Liver (tissue), 9 donors: Measurements from ENCODE around the gene RUFY4. TPM values are rescaled to one million over a fixed set of nuclear protein-coding genes. Genes with fewer than 3 reads are reported as not detected.
A peak's percentile ranks its signal among the peaks of the same experiment; 100 is the strongest.

ENCODE experiments used
- DNase-seq: peaks from one replicate; pipeline ENCODE4 v3.0.0-alpha.2; 2017; ENCODE audit warnings: low spot score
- H3K27ac ChIP-seq, 2 donors: one replicate each; pipeline ENCODE4 v1.7.0; 2013; ENCODE audit warnings: inconsistent platforms in 2 of 2, low read length in 2 of 2, control low read depth in 1 of 2, low read depth in 1 of 2, mild to moderate bottlenecking in 1 of 2
- H3K27me3 ChIP-seq, 4 donors: one replicate each; pipeline versions ENCODE4 v1.6.1 to v1.7.0; 2013; ENCODE audit warnings: low read length in 3 of 4, inconsistent platforms in 1 of 4, mild to moderate bottlenecking in 1 of 4, moderate library complexity in 1 of 4; ENCODE audit not compliant: control insufficient read depth in 4 of 4, insufficient read depth in 4 of 4
- H3K36me3 ChIP-seq, 4 donors: one replicate each; pipeline versions ENCODE4 v1.6.1 to v1.7.0; 2013; ENCODE audit warnings: low read length in 3 of 4, mild to moderate bottlenecking in 3 of 4, low read depth in 1 of 4, moderate library complexity in 1 of 4; ENCODE audit not compliant: control insufficient read depth in 4 of 4, insufficient read depth in 3 of 4
- H3K4me1 ChIP-seq, 4 donors: one replicate each; pipeline versions ENCODE4 v1.6.1 to v1.7.0; 2013; ENCODE audit warnings: low read length in 3 of 4, mild to moderate bottlenecking in 3 of 4, moderate library complexity in 1 of 4; ENCODE audit not compliant: control insufficient read depth in 4 of 4, insufficient read depth in 4 of 4
- H3K4me3 ChIP-seq, 3 donors: one replicate each; pipeline versions ENCODE4 v1.6.1 to v1.7.0; 2013; ENCODE audit warnings: low read length in 3 of 3, control low read depth in 1 of 3, low read depth in 1 of 3, mild to moderate bottlenecking in 1 of 3
- H3K9ac ChIP-seq, 2 donors: one replicate each; pipeline ENCODE4 v1.7.0; 2013; ENCODE audit warnings: low read length in 2 of 2, mild to moderate bottlenecking in 2 of 2, moderate library complexity in 2 of 2, control low read depth in 1 of 2, low read depth in 1 of 2
- H3K9me3 ChIP-seq, 4 donors: one replicate each; pipeline versions ENCODE4 v1.6.1 to v1.7.0; 2013; ENCODE audit warnings: low read length in 3 of 4; ENCODE audit not compliant: control insufficient read depth in 4 of 4
- ATF3 ChIP-seq: IDR thresholded peaks from 2 replicates; pipeline ENCODE4 v1.6.1; 2016; ENCODE audit warnings: antibody characterized with exemption
- CTCF ChIP-seq: fragments of 150-350 bp; IDR thresholded peaks from 2 replicates; pipeline ENCODE4 v1.5.1; 2017; ENCODE audit warnings: improper control_type of control experiment, low read depth, low read length; ENCODE audit not compliant: missing input control
- EGR1 ChIP-seq, 2 donors: IDR thresholded peaks; 2 replicates each; pipeline ENCODE4 v1.6.1; 2016 to 2018; ENCODE audit warnings: antibody characterized with exemption in 2 of 2, low read depth in 2 of 2
- FOXA2 ChIP-seq: IDR thresholded peaks from 2 replicates; pipeline ENCODE4 v1.6.1; 2016; ENCODE audit warnings: antibody characterized with exemption
- GABPA ChIP-seq, 2 donors: IDR thresholded peaks in 1 of 2; conservative IDR thresholded peaks in 1 of 2; 2 replicates each; pipeline ENCODE4 v1.6.1; 2016; ENCODE audit warnings: antibody characterized with exemption in 2 of 2, mild to moderate bottlenecking in 1 of 2, moderate library complexity in 1 of 2
- HNF4A ChIP-seq, 2 donors: conservative IDR thresholded peaks; 2 replicates each; pipeline ENCODE4 v1.6.1; 2016; ENCODE audit warnings: antibody characterized with exemption in 2 of 2, mild to moderate bottlenecking in 2 of 2
- HNF4G ChIP-seq: IDR thresholded peaks from 2 replicates; pipeline ENCODE4 v1.6.1; 2016; ENCODE audit warnings: antibody characterized with exemption
- RAD21 ChIP-seq, 2 donors: IDR thresholded peaks; 2 replicates each; pipeline ENCODE4 v1.6.1; 2016; ENCODE audit warnings: antibody characterized with exemption in 2 of 2, mild to moderate bottlenecking in 2 of 2
- REST ChIP-seq: IDR thresholded peaks from 2 replicates; pipeline ENCODE4 v1.6.1; 2016; ENCODE audit warnings: antibody characterized with exemption, mild to moderate bottlenecking
- RXRA ChIP-seq, 2 donors: IDR thresholded peaks; 2 replicates each; pipeline ENCODE4 v1.6.1; 2017 to 2018; ENCODE audit warnings: antibody characterized with exemption in 2 of 2, mild to moderate bottlenecking in 1 of 2
- SP1 ChIP-seq: IDR thresholded peaks from 2 replicates; pipeline ENCODE4 v1.6.1; 2018; ENCODE audit warnings: antibody characterized with exemption, mild to moderate bottlenecking
- TAF1 ChIP-seq: conservative IDR thresholded peaks from 2 replicates; pipeline ENCODE4 v1.6.1; 2016; ENCODE audit warnings: antibody characterized with exemption, mild to moderate bottlenecking
- YY1 ChIP-seq: IDR thresholded peaks from 2 replicates; pipeline ENCODE4 v1.6.1; 2016; ENCODE audit warnings: antibody characterized with exemption, mild to moderate bottlenecking
- WGBS: extraction: QIAGEN DNeasy Blood & Tissue Kit; methylation state at CpG from one replicate; pipeline ENCODE4 v1.1.7; 2013; 5-methylcytosine and 5-hydroxymethylcytosine counted together
- polyA plus RNA-seq, 2 donors: library from polyadenylated mRNA; stranded (reverse) in 1 of 2; unstranded in 1 of 2; fragments of 200-250 nt in 1 of 2; fragments of >200 nt in 1 of 2; fragmentation: Nextera tagmentation in 1 of 2; extraction: Ambion mirVana in 1 of 2; gene quantifications; one replicate each; pipeline versions ENCODE4 v1.2.1 to v1.2.3, GENCODE V29; 2013 to 2015
- total RNA-seq, 2 donors: library from RNA; depleted of rRNA; stranded (reverse); fragments of >200 nt; gene quantifications; one replicate each; pipeline ENCODE4 v1.2.3, GENCODE V29; 2014
- donor health status: healthy.
- donor health status: healthy.
- donor health status: healthy.
- donor health status: healthy.
- donor health status: healthy.

RUFY4 gene
- total and polyA plus RNA-seq, 4 donors, result 0.05 to 0.08 (median 0.08) TPM; not detected in 1

GRCh38 chr2:218074031-218074430 lies 5.0 kb downstream of the RUFY4 start:
- no peaks in the 10 kb centered on the region for H3K27me3 ChIP-seq
- no peaks in the 10 kb centered on the region for H3K9me3 ChIP-seq
- no peak overlapping the region for H3K27ac ChIP-seq
- TF ChIP-seq CTCF (peak; percentile 19), HNF4G (no peak), FOXA2 (no peak)
- DNase-seq, result no peak
- H3K4me1 ChIP-seq, result peaks cover 0 to 4% (median 2%) of the 10 kb centered on the region in 4 donors
- H3K36me3 ChIP-seq, result no peaks in the 10 kb centered on the region
- H3K4me3 ChIP-seq, result no peak overlapping the region
- 54% methylated on average over 7 of the region's 7 CpGs for WGBS
- H3K9ac ChIP-seq, result no peak overlapping the region

GRCh38 chr2:218075975-218076811 lies 7.1 kb downstream of the RUFY4 start:
- Histone ChIP-seq H3K4me1 (no peaks in the 10 kb centered on the region), H3K9me3 (no peaks in the 10 kb centered on the region), H3K27ac (no peak overlapping the region), H3K27me3 (no peaks in the 10 kb centered on the region), H3K4me3 (no peak overlapping the region), H3K36me3 (no peaks in the 10 kb centered on the region), H3K9ac (no peak overlapping the region)
- no peak for DNase-seq
- no peak for TF ChIP-seq GABPA (IDR thresholded peaks at IDR 0.05 in 1 of 2, conservative IDR thresholded peaks at IDR 0.05 in 1 of 2)
- no peak for TF ChIP-seq TAF1
- no peak for TF ChIP-seq EGR1 (IDR thresholded peaks at IDR 0.05; ENCODE audit: low read depth in 2 of 2)
- WGBS, result 83% methylated on average over 10 of the region's 10 CpGs

GRCh38 chr2:218077464-218078216 lies 8.6 kb downstream of the RUFY4 start:
- no peak for DNase-seq
- Histone ChIP-seq H3K4me3 (no peak overlapping the region), H3K36me3 (no peaks in the 10 kb centered on the region), H3K9ac (no peak overlapping the region), H3K27me3 (no peaks in the 10 kb centered on the region), H3K27ac (no peak overlapping the region), H3K9me3 (no peaks in the 10 kb centered on the region), H3K4me1 (no peaks in the 10 kb centered on the region)
- 82% methylated on average over 9 of the region's 9 CpGs for WGBS
- TF ChIP-seq ATF3 (no peak), CTCF (no peak), SP1 (no peak), TAF1 (no peak), YY1 (no peak), EGR1 (IDR thresholded peaks at IDR 0.05; ENCODE audit: low read depth in 2 of 2) (no peak), REST (no peak), HNF4A (conservative IDR thresholded peaks at IDR 0.05) (no peak), RAD21 (IDR thresholded peaks at IDR 0.05) (no peak), RXRA (IDR thresholded peaks at IDR 0.05) (no peak), GABPA (IDR thresholded peaks at IDR 0.05 in 1 of 2, conservative IDR thresholded peaks at IDR 0.05 in 1 of 2) (no peak)
